Kidney epithelial cell (primary cell): ENCODE results near the gene CDC20. TPM values are rescaled to one million over a fixed set of nuclear protein-coding genes. Genes with fewer than 3 reads are reported as not detected.
"Not testable (repeated sequence)": the region's sequence is repeated elsewhere in the genome, so short reads cannot be mapped to it uniquely, and the experiment has no call there.

Source experiments
- DNase-seq: peaks from one replicate; pipeline ENCODE4 v3.0.0-alpha.2; 2010; ENCODE audit warnings: low read depth
- H3K27me3 ChIP-seq: 2 replicates; pipeline ENCODE4 v1.6.0; 2011; ENCODE audit warnings: low read length; ENCODE audit not compliant: control insufficient read depth, insufficient read depth
- H3K36me3 ChIP-seq: 2 replicates; pipeline ENCODE4 v1.5.1; 2011; ENCODE audit warnings: low read length; ENCODE audit not compliant: control insufficient read depth, insufficient read depth
- H3K4me3 ChIP-seq: 2 replicates; pipeline ENCODE4 v1.5.1; 2011; ENCODE audit warnings: low read depth, mild to moderate bottlenecking, control low read depth, low read length
- total RNA-seq: library from RNA; depleted of rRNA; stranded (reverse); fragments of >200 nt; gene quantifications from 2 replicates; pipeline ENCODE4 v1.2.3, GENCODE V29; 2015
- TF ChIP-seq, protein P1 (sequence below): IDR thresholded peaks from 2 replicates; pipeline ENCODE4 v1.5.1; 2011; ENCODE audit warnings: mild to moderate bottlenecking, moderate library complexity, low read length, control low read depth, inconsistent platforms; ENCODE audit not compliant: insufficient read depth, poor library complexity, severe bottlenecking

The CDC20 gene
- total RNA-seq, 1 donor from 2014 or later, result 16.2 TPM

DNA sequence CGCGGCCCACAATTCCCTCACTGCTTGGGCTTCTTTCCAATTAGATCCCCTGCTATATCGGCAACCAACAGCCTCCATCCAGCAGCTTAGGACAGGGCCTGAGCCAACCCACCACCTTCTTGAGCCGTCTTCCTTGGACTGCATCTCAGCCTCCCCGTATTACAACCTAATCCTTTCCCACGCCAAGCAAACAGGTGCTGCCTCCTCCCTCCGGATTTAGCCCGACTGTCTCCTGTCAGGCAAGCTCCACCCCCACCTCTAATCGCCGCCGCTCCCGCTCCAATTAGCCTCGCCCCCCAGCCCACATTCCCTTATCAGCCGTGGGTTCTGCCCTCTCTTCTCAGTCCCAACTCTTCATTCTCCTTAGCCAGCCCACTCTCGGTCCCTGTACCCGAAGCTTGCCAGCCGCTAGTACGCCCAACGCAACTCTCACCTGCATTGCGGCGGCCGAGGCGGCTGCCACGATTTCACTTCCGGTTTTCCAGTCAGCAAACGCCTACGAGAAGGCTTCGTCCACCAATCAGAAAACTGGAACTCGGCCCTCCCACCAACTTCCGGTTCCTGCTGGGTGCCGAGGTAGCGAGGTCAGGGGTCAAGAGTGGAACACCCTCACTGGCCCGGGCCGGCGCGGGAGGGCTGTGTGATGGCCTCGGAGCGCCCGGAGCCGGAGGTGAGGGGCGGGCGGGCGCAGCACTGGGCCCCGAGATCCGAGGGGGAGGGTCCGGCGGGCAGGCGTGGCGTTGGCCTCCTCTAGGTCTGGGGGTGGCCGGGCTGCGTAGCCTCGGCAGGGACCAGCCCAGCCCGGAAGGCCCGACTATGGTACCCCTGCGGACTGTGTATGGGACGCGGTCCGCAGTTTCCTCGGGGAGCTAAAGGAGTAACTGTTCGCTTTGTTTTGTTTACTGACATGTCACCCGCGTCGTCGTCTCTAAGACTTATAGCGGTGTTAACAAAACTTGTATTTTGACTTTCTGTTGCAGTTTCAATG lies 30.8 kb downstream of the CDC20 start, which contains the start of the genes MED8 and SZT2:
MED8 (minus strand) TSS at position 475 of the 988 bp plus-strand sequence; CDS start at position 439, 36 bp downstream.
SZT2 (plus strand) TSS at position 574 of the 988 bp plus-strand sequence; CDS start at position 644, 70 bp downstream.
- Histone ChIP-seq H3K27me3 (no peaks in the 10 kb centered on the region), H3K4me3 (peak within 1 kb of the TSS; percentile 81), H3K36me3 (peaks cover 3% of the 10 kb centered on the region)
- TF ChIP-seq, protein P1, sequence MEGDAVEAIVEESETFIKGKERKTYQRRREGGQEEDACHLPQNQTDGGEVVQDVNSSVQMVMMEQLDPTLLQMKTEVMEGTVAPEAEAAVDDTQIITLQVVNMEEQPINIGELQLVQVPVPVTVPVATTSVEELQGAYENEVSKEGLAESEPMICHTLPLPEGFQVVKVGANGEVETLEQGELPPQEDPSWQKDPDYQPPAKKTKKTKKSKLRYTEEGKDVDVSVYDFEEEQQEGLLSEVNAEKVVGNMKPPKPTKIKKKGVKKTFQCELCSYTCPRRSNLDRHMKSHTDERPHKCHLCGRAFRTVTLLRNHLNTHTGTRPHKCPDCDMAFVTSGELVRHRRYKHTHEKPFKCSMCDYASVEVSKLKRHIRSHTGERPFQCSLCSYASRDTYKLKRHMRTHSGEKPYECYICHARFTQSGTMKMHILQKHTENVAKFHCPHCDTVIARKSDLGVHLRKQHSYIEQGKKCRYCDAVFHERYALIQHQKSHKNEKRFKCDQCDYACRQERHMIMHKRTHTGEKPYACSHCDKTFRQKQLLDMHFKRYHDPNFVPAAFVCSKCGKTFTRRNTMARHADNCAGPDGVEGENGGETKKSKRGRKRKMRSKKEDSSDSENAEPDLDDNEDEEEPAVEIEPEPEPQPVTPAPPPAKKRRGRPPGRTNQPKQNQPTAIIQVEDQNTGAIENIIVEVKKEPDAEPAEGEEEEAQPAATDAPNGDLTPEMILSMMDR, result no peak
- DNase-seq, result peak; percentile 63

- TF ChIP-seq, protein P1, result no peak
- DNase-seq, result no peak
- no peaks in the 10 kb centered on the region for H3K36me3 ChIP-seq
- H3K27me3 ChIP-seq, result no peaks in the 10 kb centered on the region
- H3K4me3 ChIP-seq, result no peak overlapping the region
Observed at GRCh38 chr1:43392702-43393101, 33.9 kb downstream of the CDC20 start.

DNA sequence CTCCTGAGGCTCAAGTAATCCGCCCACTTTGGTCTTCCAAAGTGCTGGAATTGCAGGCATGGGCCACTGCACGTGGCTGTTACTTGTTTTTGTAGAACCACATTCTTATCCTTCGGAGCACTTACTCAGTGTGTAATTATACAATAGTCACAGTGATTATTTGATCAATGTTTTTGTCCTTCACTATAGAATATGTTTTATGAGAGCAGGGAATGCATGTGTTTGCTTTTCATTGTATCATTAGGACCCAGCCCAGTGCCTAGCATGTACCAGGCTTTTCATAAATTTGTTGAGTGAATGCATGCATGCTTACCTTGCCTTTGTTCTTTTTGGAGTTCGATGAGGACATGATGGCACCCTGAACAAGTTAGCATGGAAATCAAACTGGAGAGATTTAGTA lies 36.7 kb downstream of the CDC20 start:
- H3K27me3 ChIP-seq, result no peaks in the 10 kb centered on the region
- DNase-seq, result no peak
- TF ChIP-seq, protein P1, result no peak
- no peak overlapping the region for H3K4me3 ChIP-seq
- H3K36me3 ChIP-seq, result no peaks in the 10 kb centered on the region

- H3K36me3 ChIP-seq, result no peaks in the 10 kb centered on the region
- no peak for DNase-seq
- no peak overlapping the region for H3K4me3 ChIP-seq
- TF ChIP-seq, protein P1, result no peak
- no peaks in the 10 kb centered on the region for H3K27me3 ChIP-seq
Observed at GRCh38 chr1:43396059-43396458, 37.3 kb downstream of the CDC20 start.

DNA sequence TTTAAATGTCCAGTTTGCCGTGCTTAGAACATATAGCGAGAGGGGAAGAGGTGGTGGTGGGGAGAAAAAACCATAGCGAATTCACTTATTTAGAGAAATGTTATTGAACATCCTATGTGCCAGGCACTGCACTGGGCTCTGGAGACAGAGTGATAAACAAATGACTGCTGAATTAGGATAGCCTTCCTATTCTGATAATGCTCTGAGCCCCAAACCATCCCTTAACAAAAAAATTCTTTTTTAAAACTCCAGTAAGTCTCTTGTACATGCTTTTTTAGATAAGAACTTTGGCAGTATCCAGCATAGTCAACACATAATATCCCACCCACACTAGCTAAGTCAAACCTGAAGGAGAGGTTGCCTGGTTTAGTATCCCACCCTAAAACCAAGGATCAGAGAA lies 39.4 kb downstream of the CDC20 start:
- TF ChIP-seq, protein P1, result no peak
- no peak for DNase-seq
- H3K4me3 ChIP-seq, result no peak overlapping the region
- no peaks in the 10 kb centered on the region for H3K27me3 ChIP-seq
- H3K36me3 ChIP-seq, result no peaks in the 10 kb centered on the region

DNA sequence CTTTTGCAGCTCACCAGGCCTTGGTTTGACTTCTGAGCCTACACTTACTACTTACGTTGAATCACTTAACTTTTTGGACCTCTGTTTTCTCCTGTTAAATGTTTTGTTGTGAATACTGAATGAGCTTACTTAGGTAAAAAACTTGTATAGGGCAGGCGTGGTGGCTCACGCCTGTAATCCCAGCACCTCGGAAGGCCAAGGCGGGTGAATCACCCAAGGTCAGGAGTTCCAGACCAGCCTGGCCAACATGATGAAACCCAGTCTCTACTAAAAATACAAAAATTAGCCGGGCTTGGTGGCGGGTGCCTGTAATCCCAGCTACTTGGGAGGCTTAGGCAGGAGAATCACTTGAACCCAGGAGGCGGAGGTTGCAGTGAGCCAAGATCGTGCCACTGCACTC lies 41.7 kb downstream of the CDC20 start:
- H3K27me3 ChIP-seq, DNase-seq, H3K4me3 ChIP-seq, H3K36me3 ChIP-seq: not testable (repeated sequence)
